GM18951 (cell line): ENCODE results near the gene BTG2.

Experiments used
- POLR2A ChIP-seq: IDR thresholded peaks from 4 replicates; pipeline ENCODE4 v1.6.1; 2011; ENCODE audit warnings: mild to moderate bottlenecking; ENCODE audit not compliant: insufficient read length, insufficient read depth; ENCODE audit errors: extremely low read depth
- in situ Hi-C: fragments of 300-500 bp; cut with MboI; formaldehyde crosslinking; loops from one replicate; pipeline ENCODE4 v1.12.0; 2022; ENCODE audit warnings: low sequenced_read_pairs, mixed read lengths, inconsistent platforms; ENCODE audit not compliant: unreplicated experiment

Gene BTG2

DNA sequence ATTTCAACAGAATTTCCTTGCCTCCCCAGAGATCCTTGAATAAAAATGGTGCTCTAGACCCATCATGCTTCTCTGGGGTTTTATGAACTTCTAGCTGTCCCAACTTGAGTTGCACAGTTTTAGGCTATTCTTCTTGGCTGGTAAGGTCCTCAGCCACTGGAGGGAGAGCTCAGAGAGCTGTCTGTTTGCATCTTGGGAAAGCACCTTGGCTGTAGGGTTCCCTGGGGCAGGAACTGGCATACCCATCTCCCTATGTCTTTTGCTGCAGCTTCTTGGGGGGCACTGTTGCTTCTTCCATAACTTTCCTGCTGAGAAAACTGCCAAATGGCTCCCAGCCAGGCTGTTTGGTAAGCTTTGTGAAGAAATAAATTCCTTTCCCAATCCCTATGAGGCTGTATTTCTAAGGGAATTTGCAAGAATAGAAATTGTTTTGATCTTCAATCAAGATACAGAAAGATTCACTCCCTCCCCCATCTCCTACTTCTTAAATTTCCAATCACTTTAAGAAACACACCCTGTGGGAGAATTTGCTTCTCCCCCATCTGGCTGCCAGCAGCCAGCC lies 53.8 kb downstream of the BTG2 start:
- TF ChIP-seq POLR2A: no peak
- in situ Hi-C loops: no loop called here
